Activated B cell treated with CpG ODN at 0.5 μM for 24 hours (primary cell): ENCODE measurements around the gene POLN. TPM values are rescaled to one million over a fixed set of nuclear protein-coding genes. Genes with fewer than 3 reads are reported as not detected.
"Not testable (repeated sequence)": the region's sequence is repeated elsewhere in the genome, so short reads cannot be mapped to it uniquely, and the experiment has no call there.

Experiments
- ATAC-seq: fragments of 200-7000 bp; cut with Tn5 transposase; one replicate; pipeline ENCODE4 v1.10.0; 2021; ENCODE audit warnings: low read depth, mild to moderate bottlenecking, moderate library complexity
- CTCF ChIA-PET: fragments of 350-600 bp; sonication (Branson Sonifier 250); formaldehyde crosslinking; loops from one replicate; lab custom pipeline; 2021; ENCODE audit warnings: antibody characterized with exemption; lab: Charles Lee
- POLR2A ChIA-PET: fragments of 350-600 bp; sonication (Branson Sonifier 250); formaldehyde crosslinking; loops from one replicate; lab custom pipeline; 2021; ENCODE audit warnings: antibody characterized with exemption; lab: Charles Lee
- DNase-seq: peaks from one replicate; pipeline ENCODE4 v3.0.0; 2022
- H3K27ac Mint-ChIP-seq: one replicate; pipeline ENCODE4 v1.8.0; 2020; ENCODE audit warnings: mixed read lengths
- H3K27me3 Mint-ChIP-seq: one replicate; pipeline ENCODE4 v1.8.0; 2021; ENCODE audit warnings: mixed read lengths
- H3K36me3 Mint-ChIP-seq: one replicate; pipeline ENCODE4 v1.8.0; 2021; ENCODE audit warnings: low read depth, mixed read lengths
- H3K4me1 Mint-ChIP-seq: one replicate; pipeline ENCODE4 v1.8.0; 2021; ENCODE audit warnings: mixed read lengths
- H3K4me3 Mint-ChIP-seq: one replicate; pipeline ENCODE4 v1.8.0; 2020; ENCODE audit warnings: mild to moderate bottlenecking, mixed read lengths
- H3K9me3 Mint-ChIP-seq: one replicate; pipeline ENCODE4 v1.8.0; 2020; ENCODE audit warnings: mixed read lengths
- intact Hi-C: fragments of 100-400 bp; cut with micrococcal nuclease; formaldehyde crosslinking; loops from one replicate; pipeline ENCODE4 v1.15.1; 2024
- total RNA-seq: library from RNA; stranded (reverse); gene quantifications from 2 replicates; pipeline ENCODE4 v1.2.3, GENCODE V29; 2022
- TF ChIP-seq, protein P1 (sequence below): fragments of 200-600 bp; IDR thresholded peaks from one replicate; pipeline ENCODE4 v1.8.0; 2022; ENCODE audit warnings: antibody characterized with exemption, mild to moderate bottlenecking

The POLN gene
- total RNA-seq, 1 donor from 2014 or later: 1.4 TPM

DNA sequence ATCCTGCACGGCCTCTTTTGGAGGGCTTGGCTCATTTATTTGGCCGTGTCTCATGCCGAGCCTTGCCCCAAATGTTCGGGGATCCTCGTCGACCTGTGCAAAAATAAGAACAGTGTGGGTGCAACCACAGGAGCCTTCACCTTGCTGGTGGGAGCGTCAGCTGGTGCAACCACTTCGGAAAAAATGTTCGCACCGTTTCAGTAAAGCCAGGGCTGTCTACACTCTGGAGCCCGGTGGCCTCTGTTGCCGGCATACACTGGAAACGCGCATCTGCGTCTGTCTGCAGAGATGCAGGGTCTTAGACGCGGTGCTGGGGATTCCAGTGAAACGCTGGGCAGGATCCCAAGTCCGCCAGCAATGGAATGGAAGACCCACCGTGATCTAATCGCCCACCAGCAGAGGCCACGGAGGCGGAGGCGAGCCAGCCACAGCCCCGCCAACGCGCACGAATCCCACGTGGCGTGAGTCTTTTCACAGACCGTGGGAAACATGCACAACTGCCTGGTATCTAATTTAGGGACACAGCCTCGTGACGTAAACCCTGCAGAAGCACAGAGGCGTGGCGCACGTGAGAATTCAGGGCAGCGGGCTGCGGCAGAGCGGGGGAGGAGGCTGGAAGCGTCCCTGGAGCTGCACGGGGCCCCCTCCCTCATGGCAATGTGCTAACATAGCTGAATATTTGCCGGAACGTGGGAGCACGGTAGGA is 33.8 kb upstream of the POLN start:
- H3K9me3 Mint-ChIP-seq: no peaks in the 10 kb centered on the region
- no peak overlapping the region for H3K27ac Mint-ChIP-seq
- ATAC-seq: no peak
- TF ChIP-seq, protein P1, sequence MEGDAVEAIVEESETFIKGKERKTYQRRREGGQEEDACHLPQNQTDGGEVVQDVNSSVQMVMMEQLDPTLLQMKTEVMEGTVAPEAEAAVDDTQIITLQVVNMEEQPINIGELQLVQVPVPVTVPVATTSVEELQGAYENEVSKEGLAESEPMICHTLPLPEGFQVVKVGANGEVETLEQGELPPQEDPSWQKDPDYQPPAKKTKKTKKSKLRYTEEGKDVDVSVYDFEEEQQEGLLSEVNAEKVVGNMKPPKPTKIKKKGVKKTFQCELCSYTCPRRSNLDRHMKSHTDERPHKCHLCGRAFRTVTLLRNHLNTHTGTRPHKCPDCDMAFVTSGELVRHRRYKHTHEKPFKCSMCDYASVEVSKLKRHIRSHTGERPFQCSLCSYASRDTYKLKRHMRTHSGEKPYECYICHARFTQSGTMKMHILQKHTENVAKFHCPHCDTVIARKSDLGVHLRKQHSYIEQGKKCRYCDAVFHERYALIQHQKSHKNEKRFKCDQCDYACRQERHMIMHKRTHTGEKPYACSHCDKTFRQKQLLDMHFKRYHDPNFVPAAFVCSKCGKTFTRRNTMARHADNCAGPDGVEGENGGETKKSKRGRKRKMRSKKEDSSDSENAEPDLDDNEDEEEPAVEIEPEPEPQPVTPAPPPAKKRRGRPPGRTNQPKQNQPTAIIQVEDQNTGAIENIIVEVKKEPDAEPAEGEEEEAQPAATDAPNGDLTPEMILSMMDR: no peak
- H3K4me3 Mint-ChIP-seq: no peak overlapping the region
- H3K4me1 Mint-ChIP-seq: peaks cover 10% of the 10 kb centered on the region
- ChIA-PET CTCF (no interaction called here), POLR2A (no interaction called here)
- intact Hi-C loops: no loop called here
- DNase-seq: no peak
- no peaks in the 10 kb centered on the region for H3K27me3 Mint-ChIP-seq
- no peaks in the 10 kb centered on the region for H3K36me3 Mint-ChIP-seq

DNA sequence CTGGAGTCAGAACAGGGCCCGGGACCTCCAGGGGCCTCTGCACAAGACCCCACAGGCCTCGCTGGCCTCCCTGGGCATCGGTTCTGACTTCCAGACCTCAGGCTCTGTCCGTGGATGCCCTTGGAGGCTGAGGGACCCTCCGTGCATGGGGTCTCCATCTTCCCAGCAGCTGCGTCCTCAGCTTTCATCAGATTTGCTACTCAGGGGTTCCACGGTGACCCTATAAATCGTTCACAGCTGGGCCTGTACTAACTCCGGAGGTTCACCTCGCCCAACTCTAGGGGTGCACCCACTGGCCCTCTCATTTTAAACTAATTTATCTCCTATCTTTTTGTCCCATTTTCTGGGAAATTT is 33.1 kb upstream of the POLN start:
- H3K4me3 Mint-ChIP-seq, CTCF ChIA-PET, H3K27ac Mint-ChIP-seq, intact Hi-C loops, H3K27me3 Mint-ChIP-seq, ATAC-seq, POLR2A ChIA-PET, DNase-seq, H3K4me1 Mint-ChIP-seq, H3K9me3 Mint-ChIP-seq, H3K36me3 Mint-ChIP-seq: not testable (repeated sequence)

DNA sequence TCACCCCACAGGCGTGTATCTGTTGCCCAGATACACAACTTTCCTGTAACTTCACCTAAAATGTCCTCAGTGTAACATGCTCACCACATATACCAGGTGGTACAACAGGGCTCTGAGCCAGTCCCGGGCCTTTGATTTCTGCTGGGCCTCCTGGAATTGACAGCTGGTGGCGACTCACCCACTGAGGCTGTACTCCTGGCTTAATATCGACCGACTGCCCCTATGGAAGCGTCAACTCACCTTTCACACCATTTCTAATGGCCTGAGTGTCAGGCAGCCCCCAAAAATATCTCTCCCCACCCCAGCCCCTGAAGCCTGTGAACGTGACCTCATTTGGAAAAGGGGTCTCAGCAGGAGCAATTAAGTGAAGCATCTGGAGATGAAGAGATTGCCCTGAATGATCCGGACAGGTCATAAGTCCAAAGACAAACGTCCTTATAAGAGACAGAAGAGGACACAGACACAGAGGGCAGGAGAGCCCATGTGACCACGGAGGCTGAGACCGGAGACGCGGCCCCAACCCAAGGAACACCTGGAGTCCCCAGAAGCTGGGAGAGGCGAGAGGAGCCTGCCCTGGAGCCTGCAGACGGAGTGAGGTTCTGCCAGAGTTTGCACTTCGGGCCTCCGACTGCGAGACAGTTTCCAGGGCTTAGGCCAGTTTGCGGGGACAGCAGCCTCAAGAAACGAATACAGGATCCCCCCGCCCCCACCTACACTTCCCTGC is 32.6 kb upstream of the POLN start:
- H3K27ac Mint-ChIP-seq: no peak overlapping the region
- no peak overlapping the region for H3K4me3 Mint-ChIP-seq
- DNase-seq: no peak
- no peaks in the 10 kb centered on the region for H3K27me3 Mint-ChIP-seq
- no peaks in the 10 kb centered on the region for H3K36me3 Mint-ChIP-seq
- ATAC-seq: no peak
- POLR2A ChIA-PET: no interaction called here
- H3K4me1 Mint-ChIP-seq: no peaks in the 10 kb centered on the region
- TF ChIP-seq, protein P1: no peak
- CTCF ChIA-PET: no interaction called here
- no peaks in the 10 kb centered on the region for H3K9me3 Mint-ChIP-seq
- intact Hi-C loops: no loop called here

DNA sequence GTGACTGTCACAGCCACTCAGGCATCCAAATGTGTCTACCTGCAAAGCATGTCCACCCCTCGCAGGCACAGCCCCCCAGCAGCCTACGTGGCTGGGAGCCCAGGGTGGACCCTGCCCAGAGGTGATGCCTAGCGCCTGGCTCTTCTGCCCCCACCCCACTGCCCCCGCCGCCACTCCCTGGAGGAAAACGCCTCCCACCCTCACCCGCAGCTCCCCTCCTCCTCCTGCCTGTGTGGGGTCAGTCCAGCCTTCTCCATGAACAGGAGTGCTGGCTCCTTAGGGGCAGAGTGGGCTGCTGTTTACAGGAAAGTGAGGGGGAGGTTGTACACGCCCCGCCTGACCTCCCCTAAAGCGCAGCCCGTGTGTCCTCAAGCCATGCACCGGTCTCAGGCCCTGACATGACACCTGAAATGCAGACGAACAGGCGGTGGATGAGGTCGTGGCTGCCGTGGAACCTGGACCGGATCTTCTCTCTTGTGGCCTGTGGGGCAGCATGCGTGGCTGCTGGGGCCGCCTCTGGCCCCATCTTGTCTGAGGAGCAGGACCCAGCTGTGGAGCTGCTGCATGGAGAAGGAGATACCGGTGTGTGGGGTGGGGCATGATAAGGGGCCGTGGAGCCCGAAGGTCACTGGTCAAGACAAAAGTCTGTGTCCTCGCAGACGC is 31.9 kb upstream of the POLN start:
- no peaks in the 10 kb centered on the region for H3K9me3 Mint-ChIP-seq
- H3K27ac Mint-ChIP-seq: no peak overlapping the region
- TF ChIP-seq, protein P1: no peak
- DNase-seq (no peak), ATAC-seq (no peak)
- CTCF ChIA-PET: no interaction called here
- H3K4me1 Mint-ChIP-seq: no peaks in the 10 kb centered on the region
- POLR2A ChIA-PET: no interaction called here
- intact Hi-C loops: no loop called here
- no peak overlapping the region for H3K4me3 Mint-ChIP-seq
- no peaks in the 10 kb centered on the region for H3K36me3 Mint-ChIP-seq
- no peaks in the 10 kb centered on the region for H3K27me3 Mint-ChIP-seq

DNA sequence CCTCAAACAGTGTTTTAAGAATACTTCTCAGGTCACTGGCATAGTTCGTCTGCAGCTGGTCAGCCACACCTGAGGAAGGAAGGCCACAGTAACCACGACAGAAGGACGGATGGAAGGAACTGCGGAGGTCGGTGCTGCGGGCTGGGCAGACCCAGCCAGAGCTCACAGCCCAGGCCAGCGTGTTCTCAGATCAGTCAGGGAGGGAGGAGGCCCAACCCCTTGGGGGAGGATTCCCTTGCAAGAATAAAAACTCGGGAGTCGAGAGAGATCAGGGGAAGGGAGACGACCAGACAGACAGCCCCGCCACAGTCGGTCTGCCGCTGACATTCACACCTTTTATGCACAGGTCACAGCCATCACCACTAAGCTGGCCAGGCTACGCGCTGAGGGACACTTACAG is 31.3 kb upstream of the POLN start:
- H3K4me3 Mint-ChIP-seq: no peak overlapping the region
- no peak for ATAC-seq
- no peaks in the 10 kb centered on the region for H3K36me3 Mint-ChIP-seq

More for the DNA sequence above, 31.3 kb upstream of the POLN start:
- H3K9me3 Mint-ChIP-seq: no peaks in the 10 kb centered on the region
- H3K27ac Mint-ChIP-seq: no peak overlapping the region
- no peak for DNase-seq
- TF ChIP-seq, protein P1: no peak
- intact Hi-C loops: no loop called here
- no peaks in the 10 kb centered on the region for H3K27me3 Mint-ChIP-seq
- CTCF ChIA-PET: no interaction called here
- POLR2A ChIA-PET: interaction anchor here (0.6 kb wide), 1 partner anchor 11 kb away, joined by 3 read pairs; the partner anchor contains the start of gene MXD4
- no peaks in the 10 kb centered on the region for H3K4me1 Mint-ChIP-seq
